Endometrium (tissue), 2 donors: ENCODE data around the gene COL24A1.

Experiments
- FAIRE-seq: peaks from 2 replicates; lab custom pipeline; 2012; peaks lifted over from hg19 to GRCh38; lab: Jason Lieb, UNC
- donor health status: control.
- donor health status: control.

COL24A1 gene

DNA sequence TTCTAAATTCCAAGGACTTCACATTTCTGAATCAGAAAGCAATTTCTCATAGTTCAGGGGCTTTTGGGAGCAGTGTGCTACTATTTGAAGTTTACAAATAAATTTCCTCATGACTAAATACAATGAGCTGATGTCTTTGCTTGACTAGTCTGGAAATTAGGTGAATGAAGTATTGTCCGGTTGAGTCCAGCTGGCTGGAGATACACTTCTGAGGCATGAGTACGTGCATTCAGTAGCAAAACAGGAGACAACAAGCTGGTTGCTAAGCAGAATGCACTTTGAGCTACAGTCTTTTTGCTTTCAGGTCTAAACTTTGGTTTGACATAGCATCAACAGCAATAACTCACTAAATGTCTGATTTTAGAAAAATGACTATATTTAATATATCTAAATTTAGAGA is 475.5 kb downstream of the COL24A1 start:
- no peak for FAIRE-seq
